Lower leg skin (tissue), 3 donors: ENCODE data around the gene TICAM2.

Experiments used
- POLR2A ChIP-seq, 2 donors: fragments of 450-650 bp; IDR thresholded peaks; one replicate each; pipeline ENCODE4 v1.6.1; 2016 to 2017; ENCODE audit warnings: antibody characterized with exemption in 2 of 2, mild to moderate bottlenecking in 1 of 2, moderate library complexity in 1 of 2
- TF ChIP-seq, protein P1 (sequence below), 3 donors: fragments of 450-650 bp; IDR thresholded peaks; one replicate each; pipeline ENCODE4 v1.5.1; 2016; ENCODE audit warnings: antibody characterized with exemption in 3 of 3, mild to moderate bottlenecking in 3 of 3, moderate library complexity in 2 of 3

DNA sequence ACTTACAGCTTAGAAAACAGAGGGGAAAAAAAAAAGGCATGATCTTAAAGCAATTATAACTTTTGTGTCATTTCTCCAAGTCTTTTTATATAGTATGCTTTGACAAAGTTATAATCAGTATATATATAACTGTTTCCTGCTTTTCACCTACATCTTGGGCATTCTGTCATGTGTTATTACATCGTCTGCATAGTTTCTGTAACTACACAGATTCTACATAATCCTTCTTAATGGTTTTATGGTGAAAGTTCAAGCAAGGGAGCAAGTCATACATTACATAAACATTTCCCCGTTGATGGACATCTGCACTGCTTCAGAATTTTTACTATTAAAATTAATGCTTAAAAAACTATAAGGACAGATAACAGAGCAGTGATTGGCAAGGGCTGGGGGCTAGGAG lies 69.8 kb downstream of the TICAM2 start:
- TF ChIP-seq, protein P1, sequence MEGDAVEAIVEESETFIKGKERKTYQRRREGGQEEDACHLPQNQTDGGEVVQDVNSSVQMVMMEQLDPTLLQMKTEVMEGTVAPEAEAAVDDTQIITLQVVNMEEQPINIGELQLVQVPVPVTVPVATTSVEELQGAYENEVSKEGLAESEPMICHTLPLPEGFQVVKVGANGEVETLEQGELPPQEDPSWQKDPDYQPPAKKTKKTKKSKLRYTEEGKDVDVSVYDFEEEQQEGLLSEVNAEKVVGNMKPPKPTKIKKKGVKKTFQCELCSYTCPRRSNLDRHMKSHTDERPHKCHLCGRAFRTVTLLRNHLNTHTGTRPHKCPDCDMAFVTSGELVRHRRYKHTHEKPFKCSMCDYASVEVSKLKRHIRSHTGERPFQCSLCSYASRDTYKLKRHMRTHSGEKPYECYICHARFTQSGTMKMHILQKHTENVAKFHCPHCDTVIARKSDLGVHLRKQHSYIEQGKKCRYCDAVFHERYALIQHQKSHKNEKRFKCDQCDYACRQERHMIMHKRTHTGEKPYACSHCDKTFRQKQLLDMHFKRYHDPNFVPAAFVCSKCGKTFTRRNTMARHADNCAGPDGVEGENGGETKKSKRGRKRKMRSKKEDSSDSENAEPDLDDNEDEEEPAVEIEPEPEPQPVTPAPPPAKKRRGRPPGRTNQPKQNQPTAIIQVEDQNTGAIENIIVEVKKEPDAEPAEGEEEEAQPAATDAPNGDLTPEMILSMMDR (IDR thresholded peaks at IDR 0.05): no peak
- TF ChIP-seq POLR2A (IDR thresholded peaks at IDR 0.05): no peak
